Inflammatory macrophage treated with lipopolysaccharide for 4 hours (primary cell): ENCODE measurements around the gene ZP1.
"Not testable (repeated sequence)": the region's sequence is repeated elsewhere in the genome, so short reads cannot be mapped to it uniquely, and the experiment has no call there.

Experiments used
- DNase-seq: peaks from one replicate; pipeline ENCODE4 v3.0.0-alpha.2; 2020

ZP1 gene, protein sequence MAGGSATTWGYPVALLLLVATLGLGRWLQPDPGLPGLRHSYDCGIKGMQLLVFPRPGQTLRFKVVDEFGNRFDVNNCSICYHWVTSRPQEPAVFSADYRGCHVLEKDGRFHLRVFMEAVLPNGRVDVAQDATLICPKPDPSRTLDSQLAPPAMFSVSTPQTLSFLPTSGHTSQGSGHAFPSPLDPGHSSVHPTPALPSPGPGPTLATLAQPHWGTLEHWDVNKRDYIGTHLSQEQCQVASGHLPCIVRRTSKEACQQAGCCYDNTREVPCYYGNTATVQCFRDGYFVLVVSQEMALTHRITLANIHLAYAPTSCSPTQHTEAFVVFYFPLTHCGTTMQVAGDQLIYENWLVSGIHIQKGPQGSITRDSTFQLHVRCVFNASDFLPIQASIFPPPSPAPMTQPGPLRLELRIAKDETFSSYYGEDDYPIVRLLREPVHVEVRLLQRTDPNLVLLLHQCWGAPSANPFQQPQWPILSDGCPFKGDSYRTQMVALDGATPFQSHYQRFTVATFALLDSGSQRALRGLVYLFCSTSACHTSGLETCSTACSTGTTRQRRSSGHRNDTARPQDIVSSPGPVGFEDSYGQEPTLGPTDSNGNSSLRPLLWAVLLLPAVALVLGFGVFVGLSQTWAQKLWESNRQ

DNA sequence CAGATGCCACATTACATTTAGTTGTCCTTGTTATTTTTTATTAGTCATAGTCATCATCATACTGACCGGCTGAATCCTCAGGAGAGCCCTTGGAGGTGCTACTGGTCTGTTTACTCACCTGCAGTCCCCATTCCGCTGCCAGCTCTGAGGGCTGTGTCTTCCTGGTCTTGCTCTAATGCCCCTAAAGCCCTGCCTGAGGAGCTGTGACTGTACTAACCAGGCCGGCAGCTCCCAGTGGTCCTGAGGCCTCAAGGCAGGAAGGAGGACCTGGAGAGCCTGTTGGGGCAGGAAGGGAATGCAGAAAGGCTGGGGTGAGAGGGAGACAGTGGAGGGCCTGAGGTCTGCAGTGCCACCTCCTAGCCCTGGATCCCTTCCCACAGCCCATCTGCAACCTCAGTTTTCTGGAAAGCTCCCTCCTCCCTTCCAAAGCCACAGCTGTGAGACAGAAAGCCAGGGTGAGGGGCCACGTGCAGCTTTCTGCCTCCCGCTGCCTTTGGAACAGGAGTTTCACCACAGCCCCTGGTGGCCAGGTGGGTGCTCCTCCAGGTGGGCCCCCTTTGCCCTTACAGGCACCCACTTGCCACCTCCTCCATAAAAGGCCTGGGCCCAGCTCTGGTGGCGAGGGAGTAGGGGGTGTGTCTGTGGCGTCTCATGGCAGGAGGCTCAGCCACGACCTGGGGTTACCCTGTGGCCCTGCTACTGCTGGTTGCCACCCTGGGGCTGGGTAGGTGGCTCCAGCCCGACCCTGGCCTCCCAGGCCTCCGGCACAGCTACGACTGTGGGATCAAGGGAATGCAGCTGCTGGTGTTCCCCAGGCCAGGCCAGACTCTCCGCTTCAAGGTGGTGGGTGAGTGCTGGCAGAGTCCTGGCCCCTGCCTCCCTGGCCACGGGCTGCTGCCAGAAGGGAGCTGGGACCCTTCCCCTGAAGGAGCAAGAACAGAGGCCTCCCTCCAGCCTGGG is at the start of gene ZP1:
TSS of gene ZP1 (plus strand) at position 632 of the 960 bp plus-strand sequence. CDS start at position 652, 20 bp downstream.
- DNase-seq = no peak

DNA sequence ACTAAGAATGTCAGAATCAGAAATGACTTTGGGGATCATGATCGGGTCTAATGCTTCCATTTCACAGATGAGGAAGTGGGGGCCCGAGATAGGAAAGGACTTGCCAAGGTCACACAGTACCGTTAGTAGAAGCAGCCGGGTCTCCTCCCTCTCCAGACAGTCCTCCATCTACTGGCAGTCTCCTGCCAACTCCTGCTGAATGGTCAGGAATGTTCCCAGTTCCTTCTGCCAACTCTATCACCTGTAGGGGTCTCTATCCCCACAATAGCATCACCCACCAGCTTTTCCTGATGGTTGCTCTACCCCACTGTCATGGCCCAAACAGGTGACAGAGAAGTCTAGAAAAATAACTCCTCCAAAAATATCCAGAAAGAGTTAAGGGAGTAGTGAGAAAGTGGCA is 49.3 kb upstream of the ZP1 start:
- DNase-seq = no peak

DNA sequence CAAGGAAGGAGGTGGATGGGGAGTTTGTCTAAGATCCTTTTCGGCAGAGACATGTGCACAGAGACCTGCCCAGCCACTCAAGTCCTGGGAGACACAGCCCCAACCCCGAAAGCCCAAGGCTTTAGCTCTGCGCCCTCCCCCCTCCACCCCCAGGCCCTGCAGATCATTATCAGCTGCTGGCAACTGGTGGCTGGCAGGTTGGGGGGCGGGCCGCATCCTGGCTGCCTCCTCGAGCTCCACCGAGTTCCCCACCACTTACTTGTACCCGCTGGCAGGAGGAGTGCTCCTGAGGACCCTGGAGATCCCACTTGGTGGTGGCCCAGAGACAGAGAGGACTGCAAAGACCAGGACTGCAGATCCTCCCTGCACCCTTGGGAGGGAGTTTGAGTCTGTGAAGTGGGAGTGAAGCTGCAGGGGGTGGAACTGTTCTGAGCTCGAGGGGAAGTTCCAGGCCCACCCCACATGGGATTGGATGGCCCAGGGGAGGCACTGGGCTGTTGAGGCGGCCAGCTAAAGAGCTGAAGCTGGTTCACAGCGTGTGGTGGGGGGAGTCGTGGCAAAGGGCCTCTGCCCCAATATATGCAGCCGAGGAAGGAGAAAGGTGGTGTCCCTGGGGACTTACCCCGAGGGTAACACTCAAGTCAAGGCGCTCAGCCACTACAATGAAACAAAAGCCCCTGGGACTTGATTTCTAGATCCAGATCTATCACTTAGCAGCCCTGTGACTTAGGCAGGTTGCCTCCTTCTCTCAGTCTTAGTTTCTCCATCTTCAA is 45.3 kb upstream of the ZP1 start:
- DNase-seq = no peak

DNA sequence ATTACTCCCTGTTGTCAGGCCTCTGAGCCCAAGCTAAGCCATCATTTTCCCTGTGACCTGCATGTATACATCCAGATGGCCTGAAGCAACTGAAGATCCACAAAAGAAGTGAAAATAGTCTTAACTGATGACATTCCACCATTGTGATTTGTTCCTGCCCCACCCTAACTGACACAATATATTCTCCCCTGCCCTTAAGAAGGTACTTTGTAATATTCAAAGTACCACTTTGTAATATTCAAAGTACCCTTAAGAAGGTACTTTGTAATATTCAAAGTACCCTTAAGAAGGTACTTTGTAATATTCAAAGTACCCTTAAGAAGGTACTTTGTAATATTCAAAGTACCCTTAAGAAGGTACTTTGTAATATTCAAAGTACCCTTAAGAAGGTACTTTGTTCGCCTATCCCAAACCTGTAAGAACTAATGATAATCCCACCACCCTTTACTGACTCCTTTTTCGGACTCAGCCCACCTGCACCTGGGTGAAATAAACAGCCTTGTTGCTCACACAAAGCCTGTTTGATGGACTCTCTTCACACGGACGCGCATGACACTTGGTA is 43.5 kb upstream of the ZP1 start:
- DNase-seq = not testable (repeated sequence)

DNA sequence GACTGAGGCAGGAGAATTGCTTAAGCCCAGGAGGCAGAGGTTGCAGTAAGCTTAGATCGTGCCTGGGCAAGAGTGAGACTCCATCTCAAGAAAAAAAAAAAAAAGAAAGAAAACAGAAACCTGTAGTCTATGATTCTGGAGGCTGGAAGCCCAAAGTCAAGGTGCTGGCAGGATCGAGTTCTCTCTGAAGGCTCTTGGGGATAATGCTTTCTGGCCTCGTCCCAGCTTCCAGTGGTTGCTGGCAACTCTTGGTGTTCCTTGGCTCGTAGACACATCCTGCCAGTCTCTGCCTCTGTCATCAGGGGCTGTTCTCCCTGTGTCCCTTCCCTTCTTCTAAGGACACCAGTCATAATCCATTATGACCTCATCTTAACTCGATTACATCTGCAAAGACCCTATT is 42.2 kb upstream of the ZP1 start:
- no peak for DNase-seq

DNA sequence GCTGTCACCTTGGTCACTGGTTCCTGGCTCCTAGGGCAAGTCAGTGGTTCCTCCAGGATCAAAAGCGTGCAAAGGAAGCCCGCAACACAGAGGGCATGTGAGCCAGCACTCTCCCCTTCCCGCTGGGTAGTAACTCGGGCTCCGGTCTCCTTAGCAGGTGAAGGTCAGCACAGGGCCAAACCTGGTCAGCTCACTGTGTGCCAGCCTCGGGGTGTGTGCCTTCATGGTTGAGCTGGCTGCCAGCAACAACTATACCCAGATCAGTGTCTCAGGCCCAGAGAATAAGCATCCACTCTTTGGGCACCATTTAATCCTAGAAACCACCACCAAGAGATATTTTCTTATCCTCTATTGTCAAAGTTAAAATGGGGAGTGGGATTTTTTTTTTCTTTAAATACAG is 41.6 kb upstream of the ZP1 start:
- no peak for DNase-seq

DNA sequence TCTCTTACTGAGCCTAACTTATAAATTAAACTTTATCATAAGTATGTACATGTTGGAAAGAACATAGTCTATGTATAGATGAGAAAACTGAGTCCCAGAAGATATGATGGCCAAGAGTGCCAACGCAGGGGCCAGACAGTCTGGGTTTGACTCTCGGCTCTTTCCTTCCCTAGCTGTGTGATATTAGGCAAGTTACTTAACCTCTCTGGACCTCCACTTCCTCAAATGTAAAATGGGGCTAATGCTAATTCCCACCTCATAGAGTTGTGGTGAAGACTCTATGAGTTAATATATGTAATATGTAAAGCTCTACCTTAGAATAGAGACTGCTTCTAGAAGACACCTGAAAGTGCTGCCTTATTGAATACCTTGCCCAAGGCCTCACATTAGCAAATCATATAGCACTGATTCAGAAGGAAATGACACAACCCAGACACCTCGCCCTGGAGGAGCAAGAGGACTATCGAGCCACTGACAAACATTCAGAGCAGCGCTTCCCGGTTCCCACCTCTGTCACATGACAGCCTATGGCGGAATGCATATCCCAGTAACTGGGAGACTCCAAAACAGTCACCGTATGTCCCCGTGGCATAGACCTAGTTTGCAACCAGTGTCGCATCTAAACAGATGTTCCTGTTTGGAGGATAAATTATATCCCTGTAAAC is 36.7 kb upstream of the ZP1 start:
- no peak for DNase-seq

DNA sequence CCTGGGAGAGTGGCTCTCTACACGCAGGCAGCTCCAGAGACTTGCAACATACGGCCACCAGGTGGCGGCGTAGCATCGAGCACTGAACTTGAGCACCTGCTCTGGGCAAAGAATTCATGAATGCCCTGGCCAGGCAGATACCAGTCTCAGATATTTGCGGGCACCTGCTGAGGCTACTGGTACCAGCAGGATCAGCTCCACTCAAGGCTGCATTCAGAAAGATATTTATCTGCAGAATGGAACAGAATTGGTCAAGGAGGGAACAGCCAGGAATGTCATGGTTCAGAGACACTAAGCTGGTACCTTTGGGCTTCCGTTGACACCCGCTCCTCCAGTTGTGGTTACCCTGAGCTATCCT is 36.2 kb upstream of the ZP1 start:
- DNase-seq = peak; percentile 77

DNA sequence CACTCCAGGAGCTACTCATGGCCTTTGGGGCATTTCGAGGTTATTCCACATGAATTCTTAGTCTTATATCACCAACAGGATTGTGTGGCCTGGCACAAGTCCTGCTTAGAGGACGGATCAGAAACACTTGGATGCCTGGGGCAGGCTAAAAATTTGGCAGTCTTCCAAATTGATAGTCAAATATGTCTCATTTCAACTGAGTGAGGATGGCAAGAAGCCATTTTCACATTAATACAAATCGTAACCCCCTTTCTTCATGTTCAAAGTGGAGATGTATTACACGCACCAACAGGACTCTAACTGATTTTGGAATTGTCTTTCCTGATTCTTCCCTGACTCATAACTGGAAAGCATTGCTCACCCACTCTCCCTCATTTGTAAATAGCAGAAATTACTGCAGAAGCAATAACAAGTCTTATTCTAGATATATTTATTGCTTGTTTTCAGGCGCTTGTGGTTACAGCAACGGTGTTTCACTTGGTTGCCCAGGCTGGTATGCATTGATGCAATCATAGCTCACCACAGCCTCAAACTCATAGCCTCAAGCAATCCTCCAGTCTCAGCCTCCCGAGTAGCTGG is 35.8 kb upstream of the ZP1 start:
- DNase-seq = no peak

DNA sequence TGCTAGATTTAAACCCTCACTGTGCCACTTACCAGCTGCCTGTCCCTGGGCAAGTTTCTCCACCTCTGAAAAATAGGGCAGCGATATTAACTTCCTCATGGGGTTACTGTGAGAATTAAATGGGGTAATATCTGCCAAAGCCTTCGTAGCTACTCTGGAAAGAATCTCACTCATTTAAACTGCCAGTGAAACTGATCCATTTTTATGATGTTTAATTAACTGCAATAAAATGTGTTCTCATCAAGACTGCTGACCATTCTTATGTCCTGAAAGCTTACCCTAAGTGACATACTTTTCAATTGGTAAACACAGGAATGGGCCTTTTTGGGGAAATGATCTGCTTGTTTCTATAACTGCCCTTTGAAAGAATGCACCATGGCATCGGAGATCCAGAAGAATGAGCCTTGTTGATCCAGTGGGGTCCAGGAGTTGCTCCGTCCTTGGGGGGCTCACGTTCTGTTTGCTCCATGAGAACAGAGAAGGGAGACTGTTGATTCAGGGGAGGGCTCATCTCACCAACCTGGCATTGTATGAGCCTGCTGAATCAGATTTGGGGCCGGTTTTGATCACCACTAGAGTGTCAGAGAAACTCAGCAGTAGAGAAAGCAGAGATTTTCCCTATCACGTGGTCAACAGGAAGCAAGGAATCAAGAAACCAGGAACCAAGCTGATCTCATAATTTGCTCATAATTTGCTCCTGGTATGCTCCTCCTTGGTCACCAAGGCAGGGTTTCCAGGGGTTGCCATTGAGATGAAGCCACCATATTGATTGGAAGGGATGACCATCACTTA is 32.4 kb upstream of the ZP1 start:
- DNase-seq = peak; percentile 21

DNA sequence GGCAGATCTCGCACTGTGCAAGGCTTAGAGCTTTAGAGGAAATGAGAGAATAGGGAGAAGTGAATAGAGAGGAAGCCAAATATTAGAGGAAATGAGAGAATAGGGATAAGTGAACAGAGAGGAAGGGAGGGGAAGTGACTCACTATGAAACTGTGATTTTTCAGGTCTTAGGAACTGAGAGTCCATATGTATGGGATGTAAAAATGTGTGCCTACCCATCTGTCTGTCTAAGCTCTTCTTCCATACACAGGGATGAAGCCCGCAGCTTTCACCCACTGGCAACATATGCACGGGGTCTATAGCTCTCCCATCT is 31.9 kb upstream of the ZP1 start:
- peak; percentile 88 for DNase-seq

DNA sequence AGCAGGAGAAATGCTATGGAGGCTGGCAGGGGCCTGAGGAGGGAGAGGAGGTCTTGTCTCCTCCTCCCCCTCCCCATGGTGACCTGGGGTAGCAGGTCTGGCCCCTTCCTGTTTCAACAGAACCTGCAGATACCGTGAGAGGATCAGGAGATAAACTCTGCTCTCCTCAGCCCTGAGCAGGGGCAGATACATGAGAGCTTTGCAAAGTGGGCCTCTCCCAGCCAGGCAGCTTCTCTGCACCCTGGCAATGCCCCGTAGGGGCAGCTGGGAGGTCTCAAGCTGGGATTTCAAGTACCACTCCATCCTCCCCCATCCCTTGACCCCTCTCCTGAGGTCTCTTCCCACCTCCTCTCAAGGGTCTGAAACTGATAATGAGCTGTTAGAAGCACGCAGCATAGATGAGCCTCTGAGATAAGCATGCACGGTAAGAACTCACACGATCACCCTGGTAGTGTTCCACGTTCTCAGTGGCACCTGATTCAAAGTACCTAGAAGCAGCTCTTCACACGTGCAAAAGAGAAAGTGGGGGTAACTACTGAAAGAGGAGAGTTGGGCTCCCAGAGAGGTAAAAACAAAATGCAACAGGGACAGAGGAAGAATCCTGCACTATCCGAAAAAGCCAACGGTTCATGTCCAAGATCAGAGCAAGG is 30.4 kb upstream of the ZP1 start:
- no peak for DNase-seq

DNA sequence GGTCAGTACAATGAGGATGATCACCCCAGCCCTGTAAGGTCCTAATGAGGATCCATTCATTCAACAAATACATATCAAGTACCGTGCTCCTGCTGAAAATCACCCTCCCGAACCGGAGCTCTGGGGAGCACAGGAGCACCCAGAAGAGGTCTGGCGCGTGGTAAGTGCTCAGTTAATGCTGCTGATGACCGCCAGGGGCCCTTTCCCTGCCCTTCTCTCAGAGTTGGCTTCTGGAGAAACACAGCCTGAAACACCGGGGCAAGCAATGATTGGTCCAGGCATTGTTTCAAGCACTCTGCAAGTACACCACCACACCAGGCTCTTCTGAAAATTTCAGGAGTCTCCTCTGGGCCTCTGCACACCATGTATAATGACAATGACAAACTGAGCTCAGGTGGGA is 29.2 kb upstream of the ZP1 start:
- no peak for DNase-seq

DNA sequence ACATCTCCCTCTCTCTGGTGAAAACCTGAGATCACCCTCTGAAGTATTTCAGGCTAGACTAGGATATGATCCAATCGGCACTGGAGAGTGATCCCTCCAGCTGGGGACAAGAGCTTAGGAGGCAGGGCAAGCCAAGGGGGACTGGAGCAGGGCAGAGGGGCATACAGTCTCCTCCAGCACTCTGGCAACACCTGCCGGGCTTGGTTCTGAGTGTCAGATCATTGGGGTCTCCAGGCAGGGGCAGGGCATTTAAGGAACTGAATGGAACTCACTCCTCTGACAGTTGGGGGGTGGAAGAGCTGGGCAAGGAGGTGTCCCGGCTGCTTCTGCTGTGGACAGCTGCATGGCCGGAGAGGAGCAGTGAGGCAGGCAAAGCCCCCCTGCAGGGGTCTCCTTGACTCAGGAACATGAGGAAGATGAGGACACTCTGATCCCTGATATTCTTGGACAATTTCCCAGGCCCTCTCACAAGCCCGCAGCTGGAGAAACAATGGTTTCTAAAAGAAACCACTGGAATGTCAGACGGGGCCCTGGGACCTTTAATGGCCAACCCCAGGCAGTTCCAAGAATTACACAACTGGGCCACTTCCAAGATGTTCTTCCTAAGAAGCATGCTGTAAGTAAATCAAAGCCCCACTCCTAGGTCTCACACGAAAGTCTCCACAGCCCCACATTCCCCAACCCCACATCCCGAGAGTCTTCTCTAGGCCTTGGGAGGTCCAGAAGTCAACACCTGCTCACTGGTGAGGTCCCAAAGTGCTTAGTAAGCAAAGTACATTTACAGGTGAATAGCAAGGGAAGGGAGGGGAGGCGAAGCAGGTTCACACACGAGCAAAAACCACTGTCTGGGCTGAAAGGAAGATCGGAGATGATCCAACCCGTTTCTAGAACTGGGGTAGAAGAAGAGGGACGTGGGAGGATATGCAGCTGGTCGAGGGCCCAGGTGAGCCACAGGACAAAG is 26.6 kb upstream of the ZP1 start:
- DNase-seq = no peak

DNA sequence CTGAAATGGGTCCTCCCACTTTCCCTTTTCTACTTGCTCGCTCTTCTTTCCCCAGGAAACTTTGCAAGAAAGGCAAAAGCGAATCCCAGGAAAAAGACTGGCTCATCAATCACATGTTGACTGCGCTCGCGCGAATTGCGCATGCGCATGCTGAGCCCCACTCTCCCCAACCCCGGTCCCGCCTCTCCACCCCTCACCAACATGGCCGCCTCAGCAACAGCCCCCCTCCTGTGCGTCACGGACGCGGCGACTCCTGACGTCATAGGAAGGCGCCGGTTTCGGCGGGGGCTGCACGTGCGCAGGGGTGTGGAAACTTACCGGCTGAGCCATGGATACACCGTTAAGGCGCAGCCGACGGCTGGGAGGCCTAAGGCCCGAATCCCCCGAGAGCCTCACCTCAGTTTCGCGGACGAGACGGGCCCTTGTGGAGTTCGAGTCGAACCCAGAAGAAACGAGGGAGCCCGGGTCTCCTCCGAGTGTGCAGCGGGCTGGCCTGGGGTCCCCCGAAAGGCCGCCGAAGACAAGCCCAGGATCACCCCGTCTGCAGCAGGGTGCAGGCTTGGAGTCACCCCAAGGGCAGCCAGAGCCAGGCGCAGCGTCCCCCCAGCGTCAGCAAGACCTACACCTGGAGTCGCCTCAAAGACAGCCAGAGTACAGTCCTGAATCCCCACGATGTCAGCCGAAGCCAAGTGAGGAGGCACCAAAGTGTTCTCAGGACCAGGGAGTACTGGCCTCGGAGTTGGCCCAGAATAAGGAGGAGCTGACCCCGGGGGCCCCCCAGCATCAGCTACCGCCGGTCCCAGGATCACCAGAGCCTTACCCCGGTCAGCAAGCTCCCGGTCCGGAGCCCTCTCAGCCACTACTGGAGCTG is 25.3 kb upstream of the ZP1 start, which contains the start of gene CCDC86:
TSS of gene CCDC86 (plus strand) at position 317 of the 871 bp plus-strand sequence. CDS start at position 329, 12 bp downstream.
- DNase-seq = peak; percentile 93

DNA sequence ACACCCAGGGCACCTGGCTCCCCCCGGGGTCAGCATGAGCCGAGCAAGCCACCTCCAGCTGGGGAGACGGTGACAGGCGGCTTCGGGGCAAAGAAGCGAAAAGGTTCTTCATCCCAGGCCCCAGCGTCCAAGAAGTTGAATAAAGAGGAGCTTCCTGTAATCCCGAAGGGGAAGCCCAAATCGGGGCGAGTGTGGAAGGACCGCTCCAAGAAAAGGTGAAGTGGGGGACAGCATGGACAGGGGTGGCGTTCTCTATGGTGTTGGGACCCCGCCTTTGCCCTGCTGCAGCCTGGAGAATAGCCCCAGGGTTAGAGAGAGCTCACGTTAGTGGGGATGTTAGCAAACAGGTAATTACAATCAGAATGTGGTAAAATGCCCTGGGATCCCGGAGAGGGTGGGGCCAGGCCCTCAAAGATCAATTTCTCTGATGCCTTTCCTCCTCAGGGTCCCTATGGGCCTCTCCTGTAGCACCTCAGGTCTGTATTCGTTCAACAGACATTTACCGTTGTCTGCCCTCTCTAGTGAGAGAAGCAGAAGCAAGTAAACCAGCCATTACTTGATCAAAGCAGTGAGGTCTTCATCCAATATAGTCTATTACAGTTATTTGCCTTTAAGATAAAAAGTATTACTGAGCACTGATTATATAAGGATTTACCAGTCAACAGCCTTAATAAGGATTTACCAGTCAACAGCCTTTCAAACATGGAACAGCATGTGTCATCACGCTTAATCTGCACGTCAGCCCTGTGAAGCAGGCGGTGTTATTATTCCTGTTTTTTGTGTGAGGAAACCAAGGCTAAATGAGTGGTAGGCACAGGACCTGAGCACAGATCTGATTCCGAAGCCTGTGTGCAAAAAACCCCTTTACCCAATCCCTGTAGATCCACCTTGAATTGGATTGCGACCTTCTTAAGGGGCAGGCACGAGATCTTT is 24.4 kb upstream of the ZP1 start:
- DNase-seq = peak; percentile 14
